Upper lobe of left lung (tissue), 6 donors: ENCODE results near the gene MSI2. TPM values are rescaled to one million over a fixed set of nuclear protein-coding genes. Genes with fewer than 3 reads are reported as not detected.

Experiments used
- ATAC-seq, 2 donors: fragments of 200-7000 bp; cut with Tn5 transposase; one replicate each; pipeline ENCODE4 v1.9.1; 2022; ENCODE audit warnings: mild to moderate bottlenecking in 2 of 2, moderate library complexity in 2 of 2; ENCODE audit not compliant: low FRiP score in 2 of 2
- DNase-seq, 2 donors: peaks; one replicate each; pipeline ENCODE4 v3.0.0-alpha.2; 2019 to 2020
- H3K27ac ChIP-seq, 4 donors: fragments of 200-600 bp; sonication (generic); one replicate each; pipeline ENCODE4 v1.5.1; 2016 to 2019
- H3K27me3 ChIP-seq, 4 donors: fragments of 200-600 bp; sonication (generic); one replicate each; pipeline ENCODE4 v1.5.1; 2017 to 2019
- H3K36me3 ChIP-seq, 4 donors: fragments of 200-600 bp; sonication (generic); one replicate each; pipeline ENCODE4 v1.5.1; 2016 to 2019
- H3K4me1 ChIP-seq, 4 donors: fragments of 200-600 bp; sonication (generic); one replicate each; pipeline ENCODE4 v1.5.1; 2018 to 2019
- H3K4me3 ChIP-seq, 4 donors: fragments of 200-600 bp; sonication (generic); one replicate each; pipeline ENCODE4 v1.5.1; 2017 to 2019; ENCODE audit warnings: mild to moderate bottlenecking in 2 of 4, moderate library complexity in 1 of 4
- H3K9me3 ChIP-seq, 4 donors: fragments of 200-600 bp; sonication (generic); one replicate each; pipeline ENCODE4 v1.5.1; 2018 to 2019
- CTCF ChIP-seq, 6 experiments: fragments of 450-650 bp in 4 of 6; fragments of 200-600 bp in 2 of 6; sonication (generic) in 2 of 6; IDR thresholded peaks; one replicate each; pipeline ENCODE4 v1.5.1; 2016 to 2019; ENCODE audit warnings: antibody characterized with exemption in 6 of 6
- EP300 ChIP-seq, 4 donors: sonication (generic); formaldehyde crosslinking; IDR thresholded peaks; one replicate each; pipeline ENCODE4 v1.5.1; 2017; ENCODE audit warnings: antibody characterized with exemption in 4 of 4, control low read depth in 2 of 4
- POLR2A ChIP-seq, 4 donors: fragments of 450-650 bp; IDR thresholded peaks; one replicate each; pipeline ENCODE4 v1.5.1; 2016 to 2017; ENCODE audit warnings: antibody characterized with exemption in 4 of 4, mild to moderate bottlenecking in 2 of 4
- POLR2AphosphoS5 ChIP-seq, 2 donors: sonication (generic); formaldehyde crosslinking; IDR thresholded peaks; one replicate each; pipeline ENCODE4 v1.5.1; 2017; ENCODE audit warnings: antibody characterized with exemption in 2 of 2
- WGBS, 2 donors: methylation state at CpG; one replicate each; pipeline ENCODE4 v1.1.5; 2017 to 2018; 5-methylcytosine and 5-hydroxymethylcytosine counted together
- total RNA-seq, 6 donors: library from RNA; depleted of rRNA in 4 of 6; stranded (reverse); fragments of >200 nt in 4 of 6; gene quantifications; one replicate each; pipeline versions ENCODE4 v1.1.0 to v1.2.1, GENCODE V29; 2016 to 2021
- donor health status: DM: no; HTN: no; CAD: no; lungs with moderate emphysema.
- donor health status: DM: no; HTN: yes; CAD: no; lungs with severe emphysema.

The MSI2 gene
- total RNA-seq, 6 donors from 2014 or later = 20.1 to 44.0 (median 32.2) TPM

GRCh38 chr17:57289613-57290012 is 33.3 kb downstream of the MSI2 start:
- Histone ChIP-seq H3K4me1 (peaks cover 0 to 3% (median 2%) of the 10 kb centered on the region in 4 donors), H3K36me3 (no peaks in the 10 kb centered on the region), H3K9me3 (no peaks in the 10 kb centered on the region), H3K4me3 (no peak overlapping the region), H3K27me3 (no peaks in the 10 kb centered on the region), H3K27ac (no peak overlapping the region)
- TF ChIP-seq POLR2AphosphoS5 (IDR thresholded peaks at IDR 0.05) = no peak
- TF ChIP-seq CTCF (IDR thresholded peaks at IDR 0.05) = no peak
- no peak for TF ChIP-seq POLR2A (IDR thresholded peaks at IDR 0.05)
- no peak for TF ChIP-seq EP300 (IDR thresholded peaks at IDR 0.05)
- DNase-seq (no peak), ATAC-seq (no peak)
- WGBS, 2 donors = 86 to 94% methylated on average over 7 to 8 of the region's 8 CpGs

DNA sequence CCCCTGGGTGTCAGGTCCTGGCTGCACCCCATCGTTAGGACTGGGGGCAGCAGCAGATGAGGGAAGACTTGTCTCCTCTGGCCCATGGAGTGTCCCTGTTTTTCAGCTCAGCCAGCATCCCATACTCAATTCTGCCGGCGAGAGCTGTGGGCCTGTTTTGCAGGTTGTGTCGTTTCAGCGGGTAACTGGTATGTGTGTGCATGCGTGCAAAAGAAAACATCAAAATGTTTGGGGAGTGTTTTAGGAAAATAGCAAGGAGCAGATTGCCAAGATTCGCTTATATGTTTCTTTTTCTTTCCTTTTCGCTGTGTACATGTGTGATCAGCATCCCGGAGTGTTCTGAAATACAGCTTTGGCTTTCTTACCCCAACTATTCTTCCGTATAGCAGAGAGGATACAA is 34.7 kb downstream of the MSI2 start:
- Histone ChIP-seq H3K27me3 (no peaks in the 10 kb centered on the region), H3K27ac (no peak overlapping the region), H3K36me3 (no peaks in the 10 kb centered on the region), H3K4me3 (no peak overlapping the region), H3K9me3 (no peaks in the 10 kb centered on the region), H3K4me1 (no peaks in the 10 kb centered on the region)
- WGBS, 2 donors = 87 to 93% methylated on average over 10 of the region's 10 CpGs
- ATAC-seq (no peak), DNase-seq (no peak)
- no peak for TF ChIP-seq POLR2A (IDR thresholded peaks at IDR 0.05)
- TF ChIP-seq CTCF (IDR thresholded peaks at IDR 0.05) = no peak
- no peak for TF ChIP-seq EP300 (IDR thresholded peaks at IDR 0.05)
- TF ChIP-seq POLR2AphosphoS5 (IDR thresholded peaks at IDR 0.05) = no peak

DNA sequence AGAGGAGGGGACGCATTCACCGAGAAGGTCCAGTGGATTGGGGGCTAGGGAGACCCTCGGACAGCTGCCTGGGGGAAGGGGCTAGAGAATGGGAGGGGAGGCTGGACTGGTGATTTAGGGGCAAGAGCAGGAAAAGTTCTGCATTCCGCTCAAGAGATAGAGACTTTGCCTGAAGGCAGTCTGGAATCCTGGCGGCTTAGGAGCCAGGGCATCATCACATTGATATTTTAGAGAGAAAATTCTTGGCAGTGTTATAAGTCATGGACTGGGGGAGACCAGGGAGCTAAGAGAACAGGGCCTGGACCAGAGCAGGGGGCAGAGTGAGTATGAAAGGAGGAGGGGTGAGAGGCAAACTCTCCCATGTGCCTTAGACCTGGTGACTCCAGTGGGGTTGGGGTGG is 35.8 kb downstream of the MSI2 start:
- WGBS, 2 donors = 93 to 97% methylated on average over 5 of the region's 5 CpGs
- Histone ChIP-seq H3K9me3 (no peaks in the 10 kb centered on the region), H3K36me3 (no peaks in the 10 kb centered on the region), H3K4me1 (no peaks in the 10 kb centered on the region), H3K4me3 (no peak overlapping the region), H3K27ac (no peak overlapping the region), H3K27me3 (no peaks in the 10 kb centered on the region)
- ATAC-seq (no peak), DNase-seq (no peak)
- TF ChIP-seq POLR2AphosphoS5 (IDR thresholded peaks at IDR 0.05) = no peak
- no peak for TF ChIP-seq CTCF (IDR thresholded peaks at IDR 0.05)
- TF ChIP-seq POLR2A (IDR thresholded peaks at IDR 0.05) = no peak

- ATAC-seq (no peak), DNase-seq (no peak)
- Histone ChIP-seq H3K4me3 (no peak overlapping the region), H3K27ac (no peak overlapping the region), H3K36me3 (no peaks in the 10 kb centered on the region), H3K9me3 (no peaks in the 10 kb centered on the region), H3K27me3 (no peaks in the 10 kb centered on the region), H3K4me1 (no peaks in the 10 kb centered on the region)
- 87 to 89% methylated on average over 10 of the region's 10 CpGs for WGBS, 2 donors
- TF ChIP-seq CTCF (IDR thresholded peaks at IDR 0.05) (no peak), POLR2AphosphoS5 (IDR thresholded peaks at IDR 0.05) (no peak), POLR2A (IDR thresholded peaks at IDR 0.05) (no peak), EP300 (IDR thresholded peaks at IDR 0.05) (no peak)
These were observed 36.8 kb downstream of the MSI2 start for GRCh38 chr17:57293077-57293476.

DNA sequence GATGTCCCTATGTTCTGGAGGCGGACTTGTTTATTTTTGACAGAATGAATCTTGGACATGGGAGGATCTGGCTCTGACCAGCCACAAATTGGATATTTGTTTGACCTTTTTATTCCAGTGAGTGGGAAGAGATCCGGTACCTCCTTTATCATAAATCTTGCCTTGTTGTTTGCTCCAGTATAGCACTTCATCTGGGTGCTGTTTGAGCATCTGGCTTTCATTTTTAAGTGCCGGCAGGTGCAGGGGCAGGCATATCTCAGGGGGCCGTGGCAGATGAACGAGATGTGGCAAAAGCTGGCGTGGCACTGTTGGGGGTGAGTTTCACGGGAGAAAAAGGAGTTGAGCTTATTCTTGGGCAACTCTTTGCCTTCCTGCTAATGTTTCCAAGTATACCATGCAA is 37.8 kb downstream of the MSI2 start:
- Histone ChIP-seq H3K9me3 (no peaks in the 10 kb centered on the region), H3K4me3 (no peak overlapping the region), H3K27ac (no peak overlapping the region), H3K36me3 (no peaks in the 10 kb centered on the region), H3K27me3 (no peaks in the 10 kb centered on the region), H3K4me1 (no peaks in the 10 kb centered on the region)
- WGBS, 2 donors = 81 to 89% methylated on average over 7 of the region's 7 CpGs
- no peak for ATAC-seq
- TF ChIP-seq EP300 (IDR thresholded peaks at IDR 0.05) = no peak
- TF ChIP-seq POLR2A (IDR thresholded peaks at IDR 0.05) = no peak
- TF ChIP-seq POLR2AphosphoS5 (IDR thresholded peaks at IDR 0.05) = no peak
- no peak for TF ChIP-seq CTCF (IDR thresholded peaks at IDR 0.05)
- DNase-seq = no peak
